Activated CD8-positive, alpha-beta memory T cell treated with anti-CD3 and anti-CD28 coated beads, Interleukin-2, amount 50 U/mL, for 48 hours (primary cell): Measurements from ENCODE around the gene ARHGEF2.
A peak's percentile ranks its signal among the peaks of the same experiment; 100 is the strongest.
"Not testable (repeated sequence)": the region's sequence is repeated elsewhere in the genome, so short reads cannot be mapped to it uniquely, and the experiment has no call there.

Experiments
- DNase-seq: peaks from one replicate; pipeline ENCODE4 v3.0.0-alpha.2; 2020

The ARHGEF2 gene

GRCh38 chr1:155990005-155990739 lies 11.8 kb upstream of the ARHGEF2 start:
- DNase-seq = no peak

GRCh38 chr1:155989242-155990004 lies 11.1 kb upstream of the ARHGEF2 start:
- peak; percentile 88 for DNase-seq

- DNase-seq = not testable (repeated sequence)
Observed at GRCh38 chr1:155984903-155985645, 6.7 kb upstream of the ARHGEF2 start.

GRCh38 chr1:155984341-155984740 lies 6.0 kb upstream of the ARHGEF2 start:
- DNase-seq = no peak

GRCh38 chr1:155983191-155984024 lies 5.1 kb upstream of the ARHGEF2 start:
- DNase-seq = no peak

GRCh38 chr1:155982106-155982505 lies 3.8 kb upstream of the ARHGEF2 start:
- DNase-seq = no peak

GRCh38 chr1:155981266-155982088 lies 3.1 kb upstream of the ARHGEF2 start:
- DNase-seq = no peak

GRCh38 chr1:155979597-155980343 lies 1.4 kb upstream of the ARHGEF2 start:
- DNase-seq = no peak

- no peak for DNase-seq
Observed at GRCh38 chr1:155978973-155979429, 654 bp upstream of the ARHGEF2 start.

- DNase-seq = peak; percentile 82
Observed at GRCh38 chr1:155977690-155978324, 540 bp downstream of the ARHGEF2 start.

- no peak for DNase-seq
Observed at GRCh38 chr1:155976913-155977689, 1.2 kb downstream of the ARHGEF2 start.

- peak; percentile 65 for DNase-seq
Observed at GRCh38 chr1:155976062-155976912, 2.1 kb downstream of the ARHGEF2 start.

GRCh38 chr1:155975375-155976061 lies 2.8 kb downstream of the ARHGEF2 start:
- no peak for DNase-seq

- no peak for DNase-seq
Observed at GRCh38 chr1:155974208-155975115, 3.9 kb downstream of the ARHGEF2 start.

GRCh38 chr1:155973723-155974122 lies 4.6 kb downstream of the ARHGEF2 start:
- DNase-seq = no peak

- DNase-seq = no peak
Observed at GRCh38 chr1:155971910-155972809, 6.2 kb downstream of the ARHGEF2 start.
